ENCODE data around the gene TRAF4.

Gene TRAF4

DNA sequence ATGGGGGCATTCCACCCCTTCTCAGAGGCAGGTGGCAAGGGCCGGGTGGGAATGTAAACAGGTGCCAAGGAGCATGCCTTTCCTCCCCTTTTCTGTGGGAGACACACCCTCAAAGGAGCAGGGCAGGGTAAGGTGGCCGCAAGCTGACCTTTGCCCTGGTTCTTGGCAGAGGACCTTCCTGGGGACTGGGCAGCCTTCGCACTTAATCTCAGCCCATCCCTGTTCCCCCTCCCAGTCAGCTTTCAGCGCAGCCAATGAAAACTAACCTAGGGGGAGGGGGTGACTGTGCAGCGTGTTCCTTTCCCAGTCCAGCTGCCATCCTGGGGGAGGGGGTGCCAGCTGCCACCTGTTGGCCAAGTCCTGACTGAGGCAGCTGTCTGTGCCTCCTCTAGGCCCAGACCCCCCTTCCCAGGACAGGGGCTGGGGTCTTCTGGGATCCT, 2.8 kb downstream of the TRAF4 start:
- no peak overlapping the region for H3K4me3 ChIP-seq (ENCODE audit: control insufficient read depth in 1 of 7, extremely low read depth in 1 of 7, insufficient read depth in 4 of 7, low read depth in 2 of 7, low read length in 6 of 7)
- DNase-seq, result no peak
- peaks cover 0 to 4% (median 0%) of the 10 kb centered on the region in 5 experiments for H3K27me3 ChIP-seq (replicated peaks in 2 of 5; ENCODE audit: control insufficient read depth in 4 of 5, insufficient read depth in 5 of 5, low read length in 4 of 5)
- H3K9me3 ChIP-seq (ENCODE audit: control extremely low read depth in 1 of 5, control insufficient read depth in 4 of 5, insufficient read depth in 2 of 5, low read depth in 1 of 5, low read length in 4 of 5), result no peaks in the 10 kb centered on the region
- WGBS (ENCODE audit: insufficient coverage), result 90% methylated on average over 5 of the region's 5 CpGs
- ChIA-PET CTCF (interaction anchor here (0.8 to 18.9 kb wide), 7 partner anchors 11 to 102 kb away, joined by 3 to 507 read pairs (median 4); partner anchors contain the start of genes NEK8, RPL23A and TLCD1), POLR2A (interaction anchor here (0.6 to 10.0 kb wide), 2 partner anchors 19 to 22 kb away, joined by 3 to 87 read pairs; partner anchors contain the start of genes NEK8 and TLCD1)
- peaks cover 0 to 44% (median 11%) of the 10 kb centered on the region in 4 experiments for H3K36me3 ChIP-seq (ENCODE audit: control insufficient read depth in 4 of 4, insufficient read depth in 4 of 4, low read length in 3 of 4)
- H3K4me1 ChIP-seq (ENCODE audit: control extremely low read depth in 1 of 4, control insufficient read depth in 4 of 4, insufficient read depth in 4 of 4, low read length in 3 of 4), result peaks cover 4 to 59% (median 56%) of the 10 kb centered on the region in 4 experiments
- no peak overlapping the region for H3K27ac ChIP-seq (ENCODE audit: insufficient read depth in 1 of 2, low read depth in 1 of 2, low read length in 2 of 2, poor library complexity in 1 of 2, severe bottlenecking in 2 of 2)

DNA sequence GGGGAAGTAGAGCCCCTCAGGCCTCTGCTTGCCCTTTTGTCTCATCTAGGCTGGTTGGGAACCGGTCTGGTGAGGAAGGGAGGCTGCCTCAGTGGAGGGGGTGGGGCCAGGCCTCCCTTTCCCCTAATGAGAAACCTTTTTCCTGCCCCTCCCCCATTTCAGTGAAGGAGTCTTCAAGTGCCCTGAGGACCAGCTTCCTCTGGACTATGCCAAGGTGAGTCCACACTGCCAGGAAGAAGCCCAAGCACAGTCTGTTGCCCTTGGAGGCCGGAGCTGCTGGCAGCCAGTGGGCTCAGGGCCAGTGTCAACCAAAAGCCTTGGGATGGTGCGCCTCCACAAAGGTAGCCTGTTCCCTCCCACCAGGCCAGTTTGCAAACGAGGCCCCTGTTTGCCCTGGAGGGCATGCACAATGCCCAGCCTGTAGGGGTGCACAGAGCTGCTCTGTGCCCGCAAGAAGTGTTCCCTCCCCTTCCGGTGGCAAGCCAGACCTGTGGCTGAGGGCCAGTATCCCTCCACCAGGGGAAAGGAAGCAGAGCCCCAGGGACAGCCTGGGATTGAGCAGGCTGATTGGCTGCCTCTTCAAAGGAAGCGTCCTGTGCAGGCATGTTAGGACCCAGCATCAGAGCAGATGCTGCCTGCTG, 3.4 kb downstream of the TRAF4 start:
- Histone ChIP-seq H3K9me3 (ENCODE audit: control extremely low read depth in 1 of 5, control insufficient read depth in 4 of 5, insufficient read depth in 2 of 5, low read depth in 1 of 5, low read length in 4 of 5) (no peaks in the 10 kb centered on the region), H3K36me3 (ENCODE audit: control insufficient read depth in 4 of 4, insufficient read depth in 4 of 4, low read length in 3 of 4) (peaks cover 0 to 46% (median 11%) of the 10 kb centered on the region in 4 experiments), H3K27ac (ENCODE audit: insufficient read depth in 1 of 2, low read depth in 1 of 2, low read length in 2 of 2, poor library complexity in 1 of 2, severe bottlenecking in 2 of 2) (no peak overlapping the region), H3K4me3 (ENCODE audit: control insufficient read depth in 1 of 7, extremely low read depth in 1 of 7, insufficient read depth in 4 of 7, low read depth in 2 of 7, low read length in 6 of 7) (no peak overlapping the region), H3K4me1 (ENCODE audit: control extremely low read depth in 1 of 4, control insufficient read depth in 4 of 4, insufficient read depth in 4 of 4, low read length in 3 of 4) (peaks cover 4 to 53% (median 51%) of the 10 kb centered on the region in 4 experiments), H3K27me3 (replicated peaks in 2 of 5; ENCODE audit: control insufficient read depth in 4 of 5, insufficient read depth in 5 of 5, low read length in 4 of 5) (peaks cover 0 to 4% (median 0%) of the 10 kb centered on the region in 5 experiments)
- POLR2A ChIA-PET, result interaction anchor here (10.0 kb wide), 1 partner anchor 20 kb away, joined by 87 read pairs; the partner anchor contains the start of genes NEK8 and TLCD1
- CTCF ChIA-PET, result interaction anchor here (0.8 to 18.9 kb wide), 7 partner anchors 10 to 101 kb away, joined by 3 to 507 read pairs (median 4); partner anchors contain the start of genes NEK8, RPL23A and TLCD1
- DNase-seq, result peak in 1 of 3 donors; percentile 36
- WGBS (ENCODE audit: insufficient coverage), result 74% methylated on average over 4 of the region's 7 CpGs

DNA sequence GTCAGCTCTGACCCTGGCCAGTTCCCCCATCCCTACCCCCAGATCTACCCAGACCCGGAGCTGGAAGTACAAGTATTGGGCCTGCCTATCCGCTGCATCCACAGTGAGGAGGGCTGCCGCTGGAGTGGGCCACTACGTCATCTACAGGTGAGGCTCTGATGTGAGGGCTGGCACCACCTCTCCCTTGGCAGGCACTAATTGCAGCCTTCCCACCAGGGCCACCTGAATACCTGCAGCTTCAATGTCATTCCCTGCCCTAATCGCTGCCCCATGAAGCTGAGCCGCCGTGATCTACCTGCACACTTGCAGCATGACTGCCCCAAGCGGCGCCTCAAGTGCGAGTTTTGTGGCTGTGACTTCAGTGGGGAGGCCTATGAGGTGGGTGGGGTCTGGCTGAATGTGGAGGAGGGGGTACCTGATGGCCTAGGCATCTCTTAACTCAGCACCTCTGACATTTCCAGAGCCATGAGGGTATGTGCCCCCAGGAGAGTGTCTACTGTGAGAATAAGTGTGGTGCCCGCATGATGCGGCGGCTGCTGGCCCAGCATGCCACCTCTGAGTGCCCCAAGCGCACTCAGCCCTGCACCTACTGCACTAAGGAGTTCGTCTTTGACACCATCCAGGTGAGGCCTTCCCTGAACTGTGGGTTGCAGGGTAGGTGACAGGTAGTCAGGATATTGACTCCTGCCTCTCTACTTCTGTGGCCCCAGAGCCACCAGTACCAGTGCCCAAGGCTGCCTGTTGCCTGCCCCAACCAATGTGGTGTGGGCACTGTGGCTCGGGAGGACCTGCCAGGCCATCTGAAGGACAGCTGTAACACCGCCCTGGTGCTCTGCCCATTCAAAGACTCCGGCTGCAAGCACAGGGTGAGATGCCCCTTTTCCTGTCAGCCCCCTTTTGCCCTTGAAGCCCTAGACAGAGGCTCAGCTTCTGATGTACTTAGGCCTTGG, 4.3 kb downstream of the TRAF4 start:
- WGBS (ENCODE audit: insufficient coverage), result 94% methylated on average over 13 of the region's 18 CpGs
- ChIA-PET CTCF (interaction anchor here (0.8 to 18.9 kb wide), 7 partner anchors 9 to 66 kb away, joined by 3 to 507 read pairs (median 6); partner anchors contain the start of genes NEK8, RPL23A and TLCD1), POLR2A (interaction anchor here (10.0 kb wide), 1 partner anchor 21 kb away, joined by 87 read pairs; the partner anchor contains the start of genes NEK8 and TLCD1)
- Histone ChIP-seq H3K27me3 (replicated peaks in 2 of 5; ENCODE audit: control insufficient read depth in 4 of 5, insufficient read depth in 5 of 5, low read length in 4 of 5) (peaks cover 0 to 4% (median 0%) of the 10 kb centered on the region in 5 experiments), H3K36me3 (ENCODE audit: control insufficient read depth in 4 of 4, insufficient read depth in 4 of 4, low read length in 3 of 4) (peaks cover 0 to 46% (median 11%) of the 10 kb centered on the region in 4 experiments), H3K4me3 (ENCODE audit: control insufficient read depth in 1 of 7, extremely low read depth in 1 of 7, insufficient read depth in 4 of 7, low read depth in 2 of 7, low read length in 6 of 7) (no peak overlapping the region), H3K27ac (ENCODE audit: insufficient read depth in 1 of 2, low read depth in 1 of 2, low read length in 2 of 2, poor library complexity in 1 of 2, severe bottlenecking in 2 of 2) (no peak overlapping the region), H3K4me1 (ENCODE audit: control extremely low read depth in 1 of 4, control insufficient read depth in 4 of 4, insufficient read depth in 4 of 4, low read length in 3 of 4) (peaks cover 4 to 50% (median 44%) of the 10 kb centered on the region in 4 experiments), H3K9me3 (ENCODE audit: control extremely low read depth in 1 of 5, control insufficient read depth in 4 of 5, insufficient read depth in 2 of 5, low read depth in 1 of 5, low read length in 4 of 5) (no peaks in the 10 kb centered on the region)
- DNase-seq, result no peak

DNA sequence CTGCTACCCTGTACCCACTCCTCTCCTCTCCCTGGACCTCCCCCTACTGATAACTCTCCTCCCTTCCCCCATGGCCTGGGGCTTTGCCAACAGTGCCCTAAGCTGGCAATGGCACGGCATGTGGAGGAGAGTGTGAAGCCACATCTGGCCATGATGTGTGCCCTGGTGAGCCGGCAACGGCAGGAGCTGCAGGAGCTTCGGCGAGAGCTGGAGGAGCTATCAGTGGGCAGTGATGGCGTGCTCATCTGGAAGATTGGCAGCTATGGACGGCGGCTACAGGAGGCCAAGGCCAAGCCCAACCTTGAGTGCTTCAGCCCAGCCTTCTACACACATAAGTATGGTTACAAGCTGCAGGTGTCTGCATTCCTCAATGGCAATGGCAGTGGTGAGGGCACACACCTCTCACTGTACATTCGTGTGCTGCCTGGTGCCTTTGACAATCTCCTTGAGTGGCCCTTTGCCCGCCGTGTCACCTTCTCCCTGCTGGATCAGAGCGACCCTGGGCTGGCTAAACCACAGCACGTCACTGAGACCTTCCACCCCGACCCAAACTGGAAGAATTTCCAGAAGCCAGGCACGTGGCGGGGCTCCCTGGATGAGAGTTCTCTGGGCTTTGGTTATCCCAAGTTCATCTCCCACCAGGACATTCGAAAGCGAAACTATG, 5.2 kb downstream of the TRAF4 start:
- ChIA-PET POLR2A (interaction anchor here (10.0 kb wide), 1 partner anchor 21 kb away, joined by 87 read pairs; the partner anchor contains the start of genes NEK8 and TLCD1), CTCF (interaction anchor here (1.3 to 18.9 kb wide), 5 partner anchors 9 to 37 kb away, joined by 3 to 507 read pairs (median 12); partner anchors contain the start of genes NEK8, PROCA1, RPL23A and TLCD1)
- Histone ChIP-seq H3K36me3 (ENCODE audit: control insufficient read depth in 4 of 4, insufficient read depth in 4 of 4, low read length in 3 of 4) (peaks cover 0 to 46% (median 11%) of the 10 kb centered on the region in 4 experiments), H3K27ac (ENCODE audit: insufficient read depth in 1 of 2, low read depth in 1 of 2, low read length in 2 of 2, poor library complexity in 1 of 2, severe bottlenecking in 2 of 2) (no peak overlapping the region), H3K4me1 (ENCODE audit: control extremely low read depth in 1 of 4, control insufficient read depth in 4 of 4, insufficient read depth in 4 of 4, low read length in 3 of 4) (peaks cover 4 to 43% (median 37%) of the 10 kb centered on the region in 4 experiments), H3K27me3 (replicated peaks in 2 of 5; ENCODE audit: control insufficient read depth in 4 of 5, insufficient read depth in 5 of 5, low read length in 4 of 5) (peaks cover 0 to 4% (median 0%) of the 10 kb centered on the region in 5 experiments), H3K9me3 (ENCODE audit: control extremely low read depth in 1 of 5, control insufficient read depth in 4 of 5, insufficient read depth in 2 of 5, low read depth in 1 of 5, low read length in 4 of 5) (no peaks in the 10 kb centered on the region), H3K4me3 (ENCODE audit: control insufficient read depth in 1 of 7, extremely low read depth in 1 of 7, insufficient read depth in 4 of 7, low read depth in 2 of 7, low read length in 6 of 7) (no peak overlapping the region)
- no peak for DNase-seq
- 96% methylated on average over 18 of the region's 18 CpGs for WGBS (ENCODE audit: insufficient coverage)

DNA sequence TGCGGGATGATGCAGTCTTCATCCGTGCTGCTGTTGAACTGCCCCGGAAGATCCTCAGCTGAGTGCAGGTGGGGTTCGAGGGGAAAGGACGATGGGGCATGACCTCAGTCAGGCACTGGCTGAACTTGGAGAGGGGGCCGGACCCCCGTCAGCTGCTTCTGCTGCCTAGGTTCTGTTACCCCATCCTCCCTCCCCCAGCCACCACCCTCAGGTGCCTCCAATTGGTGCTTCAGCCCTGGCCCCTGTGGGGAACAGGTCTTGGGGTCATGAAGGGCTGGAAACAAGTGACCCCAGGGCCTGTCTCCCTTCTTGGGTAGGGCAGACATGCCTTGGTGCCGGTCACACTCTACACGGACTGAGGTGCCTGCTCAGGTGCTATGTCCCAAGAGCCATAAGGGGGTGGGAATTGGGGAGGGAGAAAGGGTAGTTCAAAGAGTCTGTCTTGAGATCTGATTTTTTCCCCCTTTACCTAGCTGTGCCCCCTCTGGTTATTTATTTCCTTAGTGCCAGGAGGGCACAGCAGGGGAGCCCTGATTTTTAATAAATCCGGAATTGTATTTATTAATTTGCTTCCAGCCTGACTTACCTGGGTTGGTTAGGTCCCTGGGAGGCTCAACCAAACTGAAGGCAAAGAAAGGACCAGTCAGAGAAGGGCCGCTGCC, 5.8 kb downstream of the TRAF4 start:
- H3K4me3 ChIP-seq (ENCODE audit: control insufficient read depth in 1 of 7, extremely low read depth in 1 of 7, insufficient read depth in 4 of 7, low read depth in 2 of 7, low read length in 6 of 7), result no peak overlapping the region
- H3K4me1 ChIP-seq (ENCODE audit: control extremely low read depth in 1 of 4, control insufficient read depth in 4 of 4, insufficient read depth in 4 of 4, low read length in 3 of 4), result peaks cover 2 to 37% (median 31%) of the 10 kb centered on the region in 4 experiments
- ChIA-PET CTCF (interaction anchor here (0.8 to 18.9 kb wide), 8 partner anchors 8 to 37 kb away, joined by 3 to 507 read pairs (median 8); partner anchors contain the start of genes NEK8, PROCA1, RPL23A and TLCD1), POLR2A (interaction anchor here (0.6 to 10.0 kb wide), 6 partner anchors 8 to 200 kb away, joined by 3 to 87 read pairs (median 4); partner anchors contain the start of genes NEK8 and TLCD1)
- peaks cover 0 to 46% (median 11%) of the 10 kb centered on the region in 4 experiments for H3K36me3 ChIP-seq (ENCODE audit: control insufficient read depth in 4 of 4, insufficient read depth in 4 of 4, low read length in 3 of 4)
- peaks cover 0 to 4% (median 0%) of the 10 kb centered on the region in 5 experiments for H3K27me3 ChIP-seq (replicated peaks in 2 of 5; ENCODE audit: control insufficient read depth in 4 of 5, insufficient read depth in 5 of 5, low read length in 4 of 5)
- 71% methylated on average over 7 of the region's 11 CpGs for WGBS (ENCODE audit: insufficient coverage)
- no peak overlapping the region for H3K27ac ChIP-seq (ENCODE audit: insufficient read depth in 1 of 2, low read depth in 1 of 2, low read length in 2 of 2, poor library complexity in 1 of 2, severe bottlenecking in 2 of 2)
- DNase-seq, result no peak
- no peaks in the 10 kb centered on the region for H3K9me3 ChIP-seq (ENCODE audit: control extremely low read depth in 1 of 5, control insufficient read depth in 4 of 5, insufficient read depth in 2 of 5, low read depth in 1 of 5, low read length in 4 of 5)

All from common myeloid progenitor, CD34-positive (primary cell).